GM18505 (cell line): ENCODE results near the gene C1S.

Source experiments
- ATAC-seq: cut with Tn5 transposase; IDR thresholded peaks from one replicate; pipeline ENCODE4 v1.9.1; 2021; ENCODE audit not compliant: unreplicated experiment
- POLR2A ChIP-seq: IDR thresholded peaks from 4 replicates; pipeline ENCODE4 v1.6.1; 2011; ENCODE audit warnings: borderline replicate concordance; ENCODE audit not compliant: insufficient read depth, insufficient read length; ENCODE audit errors: extremely low read depth

Gene C1S

DNA sequence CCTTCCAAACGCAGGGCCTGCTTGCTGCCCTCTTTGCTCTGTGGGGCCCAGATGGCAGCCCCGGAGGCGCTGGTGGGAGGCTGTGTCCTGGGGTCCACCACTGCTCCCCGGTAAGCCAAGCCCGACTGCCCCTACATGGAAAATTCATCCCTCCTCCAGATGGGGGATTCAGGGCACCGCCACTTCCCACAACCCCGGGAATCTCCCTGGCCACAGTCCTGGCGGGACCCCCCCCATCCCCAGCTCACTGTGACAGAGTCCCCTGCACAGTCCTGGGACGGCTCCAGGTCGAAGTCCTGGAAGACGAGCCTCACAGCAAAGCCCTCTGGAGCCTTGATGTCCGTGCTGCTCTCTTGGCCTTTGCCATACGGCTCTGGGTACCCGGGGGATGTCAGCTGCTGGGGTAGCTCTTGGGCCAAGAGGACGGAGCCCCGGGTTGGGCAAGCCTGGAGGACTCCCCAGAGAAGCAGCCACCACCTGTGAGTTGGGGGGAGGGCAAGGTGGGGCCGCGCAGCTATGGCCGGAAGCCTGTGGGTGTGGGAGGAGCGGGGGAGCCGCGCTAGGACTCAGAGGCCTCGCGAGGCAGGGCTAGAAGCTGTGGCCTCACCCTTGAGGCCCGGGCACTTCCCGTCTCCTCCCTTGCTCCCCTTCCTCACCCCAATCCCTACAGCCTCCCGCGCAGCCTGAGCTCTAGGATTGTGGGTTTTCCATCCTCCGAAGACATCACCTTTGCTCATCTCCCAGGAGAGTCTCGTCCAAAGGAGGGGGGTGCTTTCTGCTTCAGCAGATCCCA is 47.7 kb downstream of the C1S start:
- ATAC-seq, result peak; percentile 85

DNA sequence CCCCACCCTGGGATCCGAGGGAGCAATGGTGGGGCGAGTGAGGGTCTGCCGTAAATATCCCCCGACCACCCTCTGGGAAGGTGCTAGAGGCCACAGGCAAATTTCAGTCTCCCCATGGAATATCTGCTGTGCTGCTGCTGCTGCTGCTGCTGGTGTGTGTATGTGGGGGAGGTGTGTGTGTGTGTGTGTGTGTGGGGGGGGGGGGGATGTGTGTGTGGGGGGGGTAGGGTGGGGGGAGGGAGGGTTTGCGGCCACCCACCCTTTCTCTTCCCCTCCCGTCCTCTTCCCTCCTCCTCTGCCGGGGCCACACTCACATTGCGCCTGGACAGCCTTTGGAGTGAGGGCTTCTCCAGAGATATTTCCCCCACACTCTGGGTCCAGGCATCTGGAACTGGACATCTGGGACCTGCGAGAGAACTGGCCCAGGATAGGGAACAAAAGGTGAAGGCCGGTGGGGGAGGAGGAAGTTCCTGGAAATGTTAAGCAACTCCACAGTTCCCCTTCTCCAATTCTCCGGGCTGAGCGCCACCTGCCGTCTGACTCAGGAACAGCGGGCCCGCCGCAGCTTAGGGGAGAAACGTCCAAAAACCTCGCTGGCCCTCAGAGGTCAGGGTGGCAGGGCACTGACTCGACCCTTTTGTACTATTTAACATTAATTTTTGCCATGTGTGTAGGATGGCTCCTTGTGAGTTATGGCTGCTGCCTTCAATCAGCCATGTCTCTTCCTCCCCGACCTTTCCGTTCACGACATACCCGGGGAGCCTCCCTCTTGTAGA is 48.5 kb downstream of the C1S start, which contains the start of gene C1RL:
C1RL (minus strand) TSS at position 419 of the 776 bp plus-strand sequence; CDS start at position 385, 34 bp downstream.
- ATAC-seq, result no peak
- no peak for TF ChIP-seq POLR2A

More for the DNA sequence above, 47.7 kb downstream of the C1S start:
- TF ChIP-seq POLR2A, result peak; percentile 96

GRCh38 chr12:7109572-7109920 is 49.0 kb downstream of the C1S start:
- ATAC-seq, result no peak
- TF ChIP-seq POLR2A, result no peak

GRCh38 chr12:7110661-7111060 is 50.1 kb downstream of the C1S start:
- ATAC-seq, result no peak
- no peak for TF ChIP-seq POLR2A

GRCh38 chr12:7112041-7112440 is 51.5 kb downstream of the C1S start:
- no peak for TF ChIP-seq POLR2A
- no peak for ATAC-seq

DNA sequence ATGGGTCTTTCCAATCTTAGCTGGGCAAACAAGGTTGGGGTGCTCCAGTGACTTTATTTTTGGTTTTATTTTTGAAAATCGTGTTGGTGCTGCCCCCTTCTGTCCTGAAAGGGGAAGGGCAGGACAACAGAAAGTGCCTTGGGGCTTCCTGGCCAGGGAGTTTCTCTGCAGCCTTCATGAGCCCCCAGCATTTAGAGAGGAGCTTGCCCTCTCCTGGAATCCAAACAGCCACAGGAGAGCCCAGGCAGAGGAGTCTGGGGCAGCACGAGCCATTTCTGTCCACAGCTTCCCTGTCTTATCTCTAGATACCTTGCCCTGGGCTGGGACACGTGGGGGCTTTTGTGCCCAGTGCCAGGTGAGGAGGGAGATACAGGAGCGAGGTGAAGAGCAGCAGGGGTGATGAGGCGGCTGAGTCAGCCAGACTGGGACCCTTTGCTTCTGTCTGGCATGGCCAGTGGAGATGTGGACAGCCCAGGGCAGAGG is 52.9 kb downstream of the C1S start:
- no peak for TF ChIP-seq POLR2A
- ATAC-seq, result no peak

GRCh38 chr12:7114008-7114407 is 53.5 kb downstream of the C1S start:
- no peak for TF ChIP-seq POLR2A

DNA sequence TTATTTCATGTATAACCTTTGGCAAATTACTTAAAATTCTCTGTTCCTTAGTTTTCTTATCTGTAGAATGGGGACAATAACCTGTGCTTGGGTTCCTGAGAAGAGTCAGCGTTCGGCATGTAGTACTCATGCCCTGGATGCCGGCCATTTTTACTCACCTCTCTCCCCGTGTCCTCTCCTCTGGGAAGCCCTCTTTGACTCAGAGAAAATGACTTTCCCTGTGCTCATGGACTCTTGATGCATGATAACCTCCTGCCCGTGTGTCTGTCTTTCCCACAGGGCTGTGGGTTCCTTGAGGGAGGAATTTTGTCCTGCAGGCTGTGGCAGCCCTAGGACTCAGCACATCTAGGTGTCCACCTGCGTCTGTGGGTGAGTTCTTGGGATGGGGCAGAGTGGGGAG is 54.3 kb downstream of the C1S start:
- no peak for ATAC-seq
- TF ChIP-seq POLR2A, result no peak

More at GRCh38 chr12:7114008-7114407, 53.5 kb downstream of the C1S start:
- no peak for ATAC-seq

DNA sequence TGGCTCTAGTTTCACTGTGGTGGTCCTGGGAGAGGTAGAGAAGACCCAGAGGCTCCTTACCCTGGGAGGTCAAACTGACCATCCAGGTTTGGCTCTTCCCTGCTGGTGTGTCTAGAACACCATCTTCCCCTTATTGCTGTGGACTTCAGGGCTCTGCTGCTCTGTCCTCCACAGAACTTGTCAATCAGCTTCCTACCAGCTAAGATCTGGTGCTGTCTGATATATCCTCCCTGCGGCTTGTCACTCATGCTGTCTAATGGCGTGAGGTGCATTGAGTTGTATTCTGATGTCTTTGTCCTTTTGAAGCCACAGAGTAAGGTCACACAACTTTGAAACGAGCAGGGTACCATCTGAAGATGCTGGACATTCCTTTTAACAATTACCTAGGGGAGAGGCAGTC is 55.7 kb downstream of the C1S start:
- ATAC-seq, result no peak
- no peak for TF ChIP-seq POLR2A

- no peak for TF ChIP-seq POLR2A
- ATAC-seq, result no peak
Measured at GRCh38 chr12:7116916-7117315, 56.4 kb downstream of the C1S start.

- no peak for ATAC-seq
- no peak for TF ChIP-seq POLR2A
Measured at GRCh38 chr12:7117670-7118069, 57.2 kb downstream of the C1S start.

DNA sequence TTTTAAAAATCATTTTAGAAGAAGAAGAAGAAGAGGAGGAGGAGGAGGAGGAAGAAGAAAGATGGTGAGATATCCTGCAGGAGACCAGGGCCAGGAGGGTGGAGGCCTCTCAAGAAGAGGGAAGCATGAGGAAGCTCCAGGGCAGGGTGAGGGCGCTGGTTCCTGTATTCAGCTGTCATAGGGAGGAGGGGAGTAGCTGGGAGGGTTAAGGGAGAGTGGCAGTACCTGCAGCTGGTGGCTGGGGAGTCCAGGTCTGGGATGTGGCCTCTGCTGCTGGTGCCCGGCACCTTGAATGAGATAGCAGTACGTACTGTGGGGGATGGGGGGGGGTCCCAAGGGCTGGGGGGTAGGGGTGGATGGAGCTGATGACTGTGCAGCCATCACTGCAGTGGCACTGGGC is 58.4 kb downstream of the C1S start:
- no peak for TF ChIP-seq POLR2A
- no peak for ATAC-seq

GRCh38 chr12:7120166-7120565 is 59.6 kb downstream of the C1S start:
- no peak for TF ChIP-seq POLR2A
- no peak for ATAC-seq
